HFF-Myc (cell line): ENCODE data around the gene GPATCH2.

ENCODE experiments used
- DNase-seq: peaks from one replicate; pipeline ENCODE4 v3.0.0-alpha.2; 2011; ENCODE audit warnings: low read depth; ENCODE audit errors: extremely low read depth
- H3K4me3 ChIP-seq: replicated peaks from 2 replicates; pipeline ENCODE4 v1.5.1; 2011; ENCODE audit warnings: low read depth, mild to moderate bottlenecking, control low read depth, low read length
- TF ChIP-seq, protein P1 (sequence below): IDR thresholded peaks from 2 replicates; pipeline ENCODE4 v1.5.1; 2012; ENCODE audit warnings: mild to moderate bottlenecking, low read depth, low read length, control low read depth; ENCODE audit errors: missing control alignments

The GPATCH2 gene

DNA sequence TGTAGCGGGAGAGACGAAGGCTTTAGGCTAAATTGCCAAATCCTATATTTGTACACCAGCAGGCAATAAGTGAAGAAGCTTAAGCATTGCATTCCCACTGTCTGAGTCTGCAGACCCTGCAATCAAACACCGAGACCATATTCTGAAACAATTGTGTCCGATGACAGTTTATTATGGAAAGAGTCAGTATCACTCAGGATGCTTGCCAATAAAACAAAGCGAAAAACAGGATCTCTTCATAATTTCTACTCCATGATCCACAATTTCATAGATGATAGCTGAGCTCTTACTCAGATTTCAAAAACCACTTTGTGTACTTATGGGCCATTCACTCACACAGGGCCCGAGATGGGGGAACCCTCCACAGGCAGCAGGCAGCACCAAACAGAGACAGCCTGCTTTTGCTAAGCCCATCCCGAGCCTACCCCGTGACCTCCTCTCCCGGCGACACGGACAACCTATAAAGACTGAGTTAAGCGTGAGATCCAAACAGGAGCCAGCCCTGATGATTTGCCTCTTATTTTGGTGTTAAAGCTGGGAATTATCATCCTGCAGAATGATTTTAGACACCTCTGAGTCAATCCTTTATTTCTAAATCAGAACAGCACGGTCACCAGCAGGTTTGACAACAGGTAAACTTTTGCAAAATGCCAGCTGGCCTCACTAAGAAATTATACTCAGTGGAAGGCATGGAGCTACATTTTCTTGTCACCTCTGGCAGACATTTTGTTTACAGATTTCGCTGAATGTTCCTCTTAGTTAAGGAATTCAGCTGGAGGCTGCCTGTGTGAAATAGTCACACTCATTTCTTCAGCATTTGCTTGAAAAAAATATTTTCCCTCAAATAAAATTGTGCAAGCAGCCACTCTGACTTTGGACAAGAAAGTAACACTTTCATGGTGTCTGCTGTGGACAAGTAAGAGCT lies 212.4 kb downstream of the GPATCH2 start:
- H3K4me3 ChIP-seq: no peak overlapping the region
- TF ChIP-seq, protein P1, sequence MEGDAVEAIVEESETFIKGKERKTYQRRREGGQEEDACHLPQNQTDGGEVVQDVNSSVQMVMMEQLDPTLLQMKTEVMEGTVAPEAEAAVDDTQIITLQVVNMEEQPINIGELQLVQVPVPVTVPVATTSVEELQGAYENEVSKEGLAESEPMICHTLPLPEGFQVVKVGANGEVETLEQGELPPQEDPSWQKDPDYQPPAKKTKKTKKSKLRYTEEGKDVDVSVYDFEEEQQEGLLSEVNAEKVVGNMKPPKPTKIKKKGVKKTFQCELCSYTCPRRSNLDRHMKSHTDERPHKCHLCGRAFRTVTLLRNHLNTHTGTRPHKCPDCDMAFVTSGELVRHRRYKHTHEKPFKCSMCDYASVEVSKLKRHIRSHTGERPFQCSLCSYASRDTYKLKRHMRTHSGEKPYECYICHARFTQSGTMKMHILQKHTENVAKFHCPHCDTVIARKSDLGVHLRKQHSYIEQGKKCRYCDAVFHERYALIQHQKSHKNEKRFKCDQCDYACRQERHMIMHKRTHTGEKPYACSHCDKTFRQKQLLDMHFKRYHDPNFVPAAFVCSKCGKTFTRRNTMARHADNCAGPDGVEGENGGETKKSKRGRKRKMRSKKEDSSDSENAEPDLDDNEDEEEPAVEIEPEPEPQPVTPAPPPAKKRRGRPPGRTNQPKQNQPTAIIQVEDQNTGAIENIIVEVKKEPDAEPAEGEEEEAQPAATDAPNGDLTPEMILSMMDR: no peak
- no peak for DNase-seq

DNA sequence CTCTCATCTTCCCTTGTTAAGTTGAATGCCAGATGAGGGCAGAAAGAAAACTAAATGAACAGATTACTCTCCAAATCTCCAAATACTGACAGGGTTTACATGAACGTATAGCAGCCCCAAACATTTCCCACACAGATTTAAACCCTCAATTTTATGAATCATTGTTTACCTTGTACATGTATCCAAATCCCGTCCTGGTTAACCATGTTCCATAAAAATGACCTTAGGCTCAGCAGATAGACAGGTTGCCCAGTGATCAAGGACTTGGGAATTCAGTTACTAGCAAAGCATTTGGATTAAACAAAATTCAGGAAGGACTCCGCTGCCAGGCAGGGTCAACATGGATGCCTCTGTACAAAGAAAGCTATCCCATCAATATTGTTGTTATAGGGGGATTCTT lies 213.5 kb downstream of the GPATCH2 start:
- no peak for DNase-seq
- no peak overlapping the region for H3K4me3 ChIP-seq
- TF ChIP-seq, protein P1: no peak

DNA sequence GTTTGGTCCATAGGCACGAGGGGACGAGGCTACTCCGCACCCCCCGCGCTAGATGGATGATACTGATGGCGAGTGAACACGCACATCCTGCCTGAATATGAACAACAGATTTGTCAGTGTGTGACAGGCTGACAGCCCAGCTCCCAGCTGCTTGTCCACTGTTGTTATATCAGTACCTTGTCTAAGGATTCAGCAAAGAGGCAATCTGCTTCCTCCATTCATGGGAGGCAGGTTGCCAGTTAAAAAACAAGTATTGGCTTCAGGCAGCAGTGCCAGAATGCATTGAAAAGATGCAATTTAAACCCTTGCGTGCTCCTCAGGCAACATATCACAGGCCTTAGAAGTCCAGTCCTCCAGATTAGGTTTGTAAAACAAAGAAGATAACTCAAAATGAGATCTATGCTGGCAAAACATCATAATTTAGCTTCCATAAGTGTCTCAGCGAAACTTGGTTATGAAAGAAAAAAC lies 223.3 kb downstream of the GPATCH2 start:
- H3K4me3 ChIP-seq: no peak overlapping the region
- TF ChIP-seq, protein P1: no peak

DNA sequence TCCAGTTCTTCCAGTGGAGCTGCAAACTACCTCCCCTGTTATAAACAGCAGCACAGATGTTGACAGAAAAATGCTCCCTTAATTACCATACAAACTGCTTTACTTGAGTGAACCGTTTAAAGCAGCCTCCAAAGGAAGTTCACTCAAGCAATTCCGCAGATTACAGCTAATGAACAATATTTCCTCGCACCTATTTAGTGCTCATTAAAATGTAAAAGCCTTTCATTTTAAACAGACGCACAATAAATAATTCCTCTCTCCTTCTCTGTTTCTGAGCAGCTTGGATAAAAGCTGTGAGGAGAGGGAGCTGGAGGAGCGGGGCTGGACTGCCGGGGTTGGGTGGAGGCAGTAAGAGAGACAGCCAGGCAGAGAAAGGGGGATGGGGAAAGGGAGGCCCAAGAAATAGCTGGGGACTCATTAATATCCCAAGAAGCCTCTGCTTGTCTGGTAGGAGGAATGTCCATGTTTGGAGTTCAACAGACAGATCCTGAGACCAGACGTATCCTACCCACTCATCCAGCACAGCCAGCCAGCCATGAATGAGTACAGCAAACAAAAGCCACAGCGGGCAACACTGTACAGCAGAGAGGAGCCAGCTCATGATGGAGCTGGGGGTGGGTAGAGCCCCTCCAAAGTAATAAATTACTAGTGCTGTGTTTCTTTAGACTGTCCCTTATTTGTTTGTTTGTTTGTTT lies 227.7 kb downstream of the GPATCH2 start:
- H3K4me3 ChIP-seq: no peak overlapping the region
- TF ChIP-seq, protein P1: no peak
- no peak for DNase-seq

More for the DNA sequence above, 223.3 kb downstream of the GPATCH2 start:
- no peak for DNase-seq

DNA sequence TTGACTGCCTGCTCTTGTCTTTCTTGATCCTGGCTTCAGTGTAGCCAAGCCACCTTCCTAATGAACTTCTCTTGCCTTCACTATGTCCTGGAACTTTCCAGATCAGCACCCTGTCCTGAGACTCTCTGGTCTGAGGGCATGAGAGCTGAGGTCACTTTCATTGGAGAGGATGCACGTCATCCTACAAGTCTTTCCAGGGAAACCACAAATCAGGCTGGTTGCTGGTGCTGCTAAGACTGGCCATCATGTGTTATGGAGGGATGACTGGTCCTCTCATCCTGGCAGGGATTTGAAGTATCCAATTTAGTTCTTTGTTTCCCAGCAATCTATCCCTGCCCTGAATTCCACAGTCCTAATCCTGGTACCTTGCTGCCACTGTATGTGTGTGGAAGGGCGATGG lies 228.6 kb downstream of the GPATCH2 start:
- TF ChIP-seq, protein P1: no peak
- no peak overlapping the region for H3K4me3 ChIP-seq
- DNase-seq: no peak

DNA sequence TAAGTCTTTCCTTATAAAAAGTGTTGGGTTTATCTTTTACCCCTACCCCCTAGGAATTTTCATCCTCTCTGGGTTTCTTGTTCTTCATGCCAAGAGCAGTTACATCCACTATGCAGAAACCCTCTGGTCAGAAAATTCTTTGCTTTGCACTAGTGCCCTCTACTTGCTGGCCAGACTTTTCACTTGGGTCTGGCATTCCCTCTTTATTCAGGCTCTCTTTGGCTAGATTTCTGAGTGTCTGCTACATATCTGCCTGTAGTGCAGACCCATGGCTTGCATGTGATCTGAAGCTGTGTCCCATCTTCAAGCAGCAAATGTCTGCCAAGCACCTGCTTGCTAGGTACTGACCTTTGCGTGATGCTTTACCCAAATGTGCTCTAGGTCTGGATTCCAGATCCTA lies 237.0 kb downstream of the GPATCH2 start:
- H3K4me3 ChIP-seq: no peak overlapping the region
- TF ChIP-seq, protein P1: no peak
- no peak for DNase-seq
